B cell (primary cell): ENCODE data around the gene SST. TPM values are rescaled to one million over a fixed set of nuclear protein-coding genes. Genes with fewer than 3 reads are reported as not detected.
A peak's percentile ranks its signal among the peaks of the same experiment; 100 is the strongest.

Experiments
- ATAC-seq: fragments of 200-7000 bp; cut with Tn5 transposase; one replicate; pipeline ENCODE4 v1.10.0; 2021; ENCODE audit warnings: low read depth, mild to moderate bottlenecking, moderate number of reproducible peaks, moderate library complexity
- CTCF ChIA-PET: fragments of 350-600 bp; sonication (Branson Sonifier 250); formaldehyde crosslinking; loops from one replicate; lab custom pipeline; 2021; ENCODE audit warnings: antibody characterized with exemption, inconsistent platforms; lab: Charles Lee
- POLR2A ChIA-PET: fragments of 350-600 bp; sonication (Branson Sonifier 250); formaldehyde crosslinking; loops from one replicate; lab custom pipeline; 2021; ENCODE audit warnings: antibody characterized with exemption; lab: Charles Lee
- DNase-seq: peaks from one replicate; pipeline ENCODE4 v3.0.0; 2013
- H2AFZ ChIP-seq: 2 replicates; pipeline ENCODE4 v1.6.1; 2012; ENCODE audit warnings: mild to moderate bottlenecking, low read depth, low read length; ENCODE audit not compliant: insufficient read depth, poor library complexity, severe bottlenecking
- H3K27ac ChIP-seq, 2 donors: 1 replicate in 1 of 2; 2 replicates in 1 of 2; pipeline ENCODE4 v1.5.1; 2012 to 2013; ENCODE audit warnings: low read length in 2 of 2, mild to moderate bottlenecking in 2 of 2, moderate library complexity in 1 of 2
- H3K27me3 ChIP-seq, 4 experiments: fragments of 200-600 bp in 1 of 4; sonication (generic) in 1 of 4; replicated peaks in 1 of 4; 1 replicate in 2 of 4; 2 replicates in 2 of 4; pipeline versions ENCODE4 v1.6.1 to v1.7.0; 2013 to 2016; ENCODE audit warnings: low read length in 3 of 4, mild to moderate bottlenecking in 2 of 4, mixed read lengths in 1 of 4, moderate library complexity in 1 of 4; ENCODE audit not compliant: insufficient read depth in 4 of 4, control insufficient read depth in 3 of 4; ENCODE audit errors: control extremely low read depth in 1 of 4
- H3K36me3 ChIP-seq, 2 experiments: replicated peaks in 1 of 2; 1 replicate in 1 of 2; 2 replicates in 1 of 2; pipeline versions ENCODE4 v1.6.1 to v1.7.1; 2013; ENCODE audit warnings: low read length in 1 of 2; ENCODE audit not compliant: insufficient read depth in 2 of 2, control insufficient read depth in 1 of 2; ENCODE audit errors: control extremely low read depth in 1 of 2, extremely low read depth in 1 of 2
- H3K4me1 ChIP-seq, 2 donors: fragments of 200-600 bp in 1 of 2; sonication (generic) in 1 of 2; 1 replicate in 1 of 2; 2 replicates in 1 of 2; pipeline versions ENCODE4 v1.5.1 to v1.6.1; 2013 to 2017; ENCODE audit warnings: low read length in 2 of 2; ENCODE audit not compliant: control insufficient read depth in 2 of 2, insufficient read depth in 2 of 2
- H3K4me2 ChIP-seq: replicated peaks from 2 replicates; pipeline ENCODE3; 2012; ENCODE audit warnings: mild to moderate bottlenecking, low read depth, low read length; ENCODE audit not compliant: poor library complexity, severe bottlenecking
- H3K4me3 ChIP-seq, 5 experiments: fragments of 200-600 bp in 1 of 5; sonication (generic) in 1 of 5; 1 replicate in 3 of 5; 2 replicates in 2 of 5; pipeline versions ENCODE4 v1.5.1 to v1.7.0; 2011 to 2016; ENCODE audit warnings: low read length in 4 of 5, mild to moderate bottlenecking in 4 of 5, low read depth in 2 of 5, control low read depth in 1 of 5, moderate library complexity in 1 of 5; ENCODE audit not compliant: insufficient read depth in 1 of 5; ENCODE audit errors: control extremely low read depth in 1 of 5, extremely low read depth in 1 of 5
- H3K79me2 ChIP-seq: fragments of 200-600 bp; sonication (generic); one replicate; pipeline ENCODE4 v1.6.0; 2016; ENCODE audit warnings: low read length; ENCODE audit not compliant: control insufficient read depth, insufficient read depth
- H3K9ac ChIP-seq: fragments of 200-600 bp; sonication (generic); 2 replicates; pipeline ENCODE4 v1.6.1; 2017; ENCODE audit warnings: mild to moderate bottlenecking, low read length, moderate library complexity
- H3K9me3 ChIP-seq, 3 donors: one replicate each; pipeline versions ENCODE4 v1.6.1 to v1.7.1; 2013; ENCODE audit warnings: low read length in 2 of 3; ENCODE audit not compliant: control insufficient read depth in 2 of 3, insufficient read depth in 1 of 3; ENCODE audit errors: control extremely low read depth in 1 of 3
- H4K20me1 ChIP-seq: 2 replicates; pipeline ENCODE4 v1.6.0; 2012; ENCODE audit warnings: mild to moderate bottlenecking, low read length; ENCODE audit not compliant: insufficient read depth, control insufficient read depth, poor library complexity, severe bottlenecking
- H3K27ac Mint-ChIP-seq: one replicate; pipeline ENCODE4 v1.8.0; 2021; ENCODE audit warnings: mixed read lengths
- H3K27me3 Mint-ChIP-seq: one replicate; pipeline ENCODE4 v1.8.0; 2021; ENCODE audit warnings: mixed read lengths
- H3K4me1 Mint-ChIP-seq: one replicate; pipeline ENCODE4 v1.8.0; 2021; ENCODE audit warnings: mixed read lengths
- H3K4me3 Mint-ChIP-seq: one replicate; pipeline ENCODE4 v1.8.0; 2021; ENCODE audit warnings: mixed read lengths
- H3K9me3 Mint-ChIP-seq: one replicate; pipeline ENCODE4 v1.8.0; 2022; ENCODE audit warnings: mixed read lengths; ENCODE audit not compliant: insufficient read depth
- EZH2 ChIP-seq: IDR thresholded peaks from 2 replicates; pipeline ENCODE4 v1.6.1; 2012; ENCODE audit warnings: borderline replicate concordance, low read depth, mild to moderate bottlenecking, moderate library complexity, low read length; ENCODE audit not compliant: insufficient read depth, poor library complexity, severe bottlenecking
- WGBS: methylation state at CpG from one replicate; pipeline ENCODE4 v1.1.5; 2013; ENCODE audit warnings: missing lambda C conversion rate; ENCODE audit not compliant: insufficient coverage; 5-methylcytosine and 5-hydroxymethylcytosine counted together
- intact Hi-C: fragments of 100-400 bp; cut with micrococcal nuclease; formaldehyde crosslinking; loops from one replicate; pipeline ENCODE4 v1.10.0; 2022
- polyA plus RNA-seq: library from polyadenylated mRNA; depleted of rRNA; stranded (reverse); fragments of >200 nt; gene quantifications from 2 replicates; pipeline ENCODE4 v1.2.3, GENCODE V29; 2012
- total RNA-seq, 2 donors: library from RNA; stranded (reverse); fragments of 120-200 nt in 1 of 2; gene quantifications; 1 replicate in 1 of 2; 2 replicates in 1 of 2; pipeline versions ENCODE4 v1.2.3 to v1.2.4, GENCODE V29; 2013 to 2022
- TF ChIP-seq, protein P1 (sequence below): fragments of 200-600 bp; IDR thresholded peaks from one replicate; pipeline ENCODE4 v1.8.0; 2022; ENCODE audit warnings: antibody characterized with exemption, mild to moderate bottlenecking

The SST gene
- total and polyA plus RNA-seq, 2 donors (not counting 1 experiment from before 2014, with no cell fraction given): not detected

DNA sequence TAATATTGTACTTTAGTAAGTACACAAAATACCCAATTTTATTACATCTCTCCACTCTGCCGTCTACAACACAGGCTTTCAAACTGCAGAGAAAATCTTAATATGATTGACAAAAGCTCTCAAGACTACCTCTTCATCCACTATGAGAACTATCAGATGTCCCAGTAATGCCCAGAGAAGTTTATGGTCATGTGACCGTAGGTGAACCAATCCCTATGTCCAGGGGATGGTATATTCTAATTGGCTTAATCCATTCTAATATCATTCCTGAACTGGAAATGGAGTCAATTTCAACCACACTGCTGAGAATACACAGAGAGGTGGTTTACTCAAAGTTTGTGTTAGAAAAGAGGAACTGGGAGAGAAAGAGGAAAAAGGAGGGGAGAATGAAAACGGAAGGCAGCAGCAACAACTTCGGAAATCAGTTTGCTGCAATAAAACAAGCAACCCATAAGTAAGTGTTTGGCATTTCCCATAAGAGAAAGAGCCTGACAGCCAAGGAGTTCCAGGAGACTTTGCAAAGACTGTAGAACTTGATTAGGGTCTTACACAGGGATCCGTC, 7.3 kb downstream of the SST start:
- H3K79me2 ChIP-seq: no peaks in the 10 kb centered on the region
- H2AFZ ChIP-seq: no peak overlapping the region
- Mint-ChIP-seq H3K27me3 (peaks cover 26% of the 10 kb centered on the region), H3K27ac (no peak overlapping the region), H3K9me3 (peaks cover 8% of the 10 kb centered on the region), H3K4me3 (peak overlapping the region; percentile 20), H3K4me1 (peaks cover 15% of the 10 kb centered on the region)
- H3K4me2 ChIP-seq: peak overlapping the region; percentile 20
- ATAC-seq (no peak), DNase-seq (peak; percentile 23)
- H3K36me3 ChIP-seq: no peaks in the 10 kb centered on the region
- intact Hi-C loops: no loop called here
- no peak overlapping the region for H3K27ac ChIP-seq
- CTCF ChIA-PET: interaction anchor here (1.1 to 4.6 kb wide), 2 partner anchors 11 to 17 kb away, joined by 3 to 40 read pairs; no protein-coding TSS in a partner anchor
- H3K27me3 ChIP-seq: peaks cover 0 to 5% (median under 1%) of the 10 kb centered on the region in 4 experiments
- no peak overlapping the region for H3K4me3 ChIP-seq
- POLR2A ChIA-PET: no interaction called here
- peaks cover 8 to 13% of the 10 kb centered on the region in 2 donors for H3K4me1 ChIP-seq
- TF ChIP-seq, protein P1, sequence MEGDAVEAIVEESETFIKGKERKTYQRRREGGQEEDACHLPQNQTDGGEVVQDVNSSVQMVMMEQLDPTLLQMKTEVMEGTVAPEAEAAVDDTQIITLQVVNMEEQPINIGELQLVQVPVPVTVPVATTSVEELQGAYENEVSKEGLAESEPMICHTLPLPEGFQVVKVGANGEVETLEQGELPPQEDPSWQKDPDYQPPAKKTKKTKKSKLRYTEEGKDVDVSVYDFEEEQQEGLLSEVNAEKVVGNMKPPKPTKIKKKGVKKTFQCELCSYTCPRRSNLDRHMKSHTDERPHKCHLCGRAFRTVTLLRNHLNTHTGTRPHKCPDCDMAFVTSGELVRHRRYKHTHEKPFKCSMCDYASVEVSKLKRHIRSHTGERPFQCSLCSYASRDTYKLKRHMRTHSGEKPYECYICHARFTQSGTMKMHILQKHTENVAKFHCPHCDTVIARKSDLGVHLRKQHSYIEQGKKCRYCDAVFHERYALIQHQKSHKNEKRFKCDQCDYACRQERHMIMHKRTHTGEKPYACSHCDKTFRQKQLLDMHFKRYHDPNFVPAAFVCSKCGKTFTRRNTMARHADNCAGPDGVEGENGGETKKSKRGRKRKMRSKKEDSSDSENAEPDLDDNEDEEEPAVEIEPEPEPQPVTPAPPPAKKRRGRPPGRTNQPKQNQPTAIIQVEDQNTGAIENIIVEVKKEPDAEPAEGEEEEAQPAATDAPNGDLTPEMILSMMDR: no peak
- TF ChIP-seq EZH2: no peak
- peaks cover 0 to 15% (median 5%) of the 10 kb centered on the region in 3 donors for H3K9me3 ChIP-seq
- WGBS: 27% methylated on average over 3 of the region's 5 CpGs
- H4K20me1 ChIP-seq: no peaks in the 10 kb centered on the region
- H3K9ac ChIP-seq: no peak overlapping the region

DNA sequence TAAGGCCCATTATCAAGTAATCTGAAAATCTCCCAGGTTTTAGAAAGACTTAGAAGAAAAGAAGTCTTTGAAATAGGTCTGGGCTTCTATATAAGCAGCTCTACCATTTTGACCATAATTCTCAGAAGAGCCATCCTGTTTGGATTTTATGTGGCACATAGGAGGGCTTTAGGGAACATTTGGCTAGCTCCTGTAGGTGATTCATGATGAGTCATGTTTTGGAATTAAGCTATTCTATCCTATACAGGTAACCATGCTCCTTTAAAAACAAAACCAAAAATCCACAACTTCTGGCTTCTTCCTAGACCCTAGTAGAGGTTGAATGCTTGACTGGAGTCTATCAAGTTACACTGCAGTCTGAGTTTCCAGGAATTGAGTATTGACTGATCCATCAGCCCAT, 8.9 kb downstream of the SST start:
- Histone ChIP-seq H3K27me3 (peaks cover 0 to 3% (median 0%) of the 10 kb centered on the region in 4 experiments), H2AFZ (no peak overlapping the region), H3K4me3 (no peak overlapping the region), H4K20me1 (no peaks in the 10 kb centered on the region), H3K9me3 (peaks cover 0 to 15% (median 5%) of the 10 kb centered on the region in 3 donors), H3K4me1 (peaks cover 8 to 13% of the 10 kb centered on the region in 2 donors), H3K4me2 (no peak overlapping the region), H3K27ac (no peak overlapping the region), H3K9ac (no peak overlapping the region), H3K36me3 (no peaks in the 10 kb centered on the region), H3K79me2 (no peaks in the 10 kb centered on the region)
- Mint-ChIP-seq H3K4me3 (no peak overlapping the region), H3K9me3 (peaks cover 8% of the 10 kb centered on the region), H3K4me1 (peaks cover 15% of the 10 kb centered on the region), H3K27me3 (peaks cover 20% of the 10 kb centered on the region), H3K27ac (no peak overlapping the region)
- intact Hi-C loops: no loop called here
- DNase-seq (no peak), ATAC-seq (no peak)
- ChIA-PET CTCF (interaction anchor here (4.6 kb wide), 1 partner anchor 18 kb away, joined by 40 read pairs; no protein-coding TSS in a partner anchor), POLR2A (no interaction called here)
- TF ChIP-seq, protein P1: no peak
- no peak for TF ChIP-seq EZH2
